ENCODE measurements around the gene FRY.

Gene FRY

DNA sequence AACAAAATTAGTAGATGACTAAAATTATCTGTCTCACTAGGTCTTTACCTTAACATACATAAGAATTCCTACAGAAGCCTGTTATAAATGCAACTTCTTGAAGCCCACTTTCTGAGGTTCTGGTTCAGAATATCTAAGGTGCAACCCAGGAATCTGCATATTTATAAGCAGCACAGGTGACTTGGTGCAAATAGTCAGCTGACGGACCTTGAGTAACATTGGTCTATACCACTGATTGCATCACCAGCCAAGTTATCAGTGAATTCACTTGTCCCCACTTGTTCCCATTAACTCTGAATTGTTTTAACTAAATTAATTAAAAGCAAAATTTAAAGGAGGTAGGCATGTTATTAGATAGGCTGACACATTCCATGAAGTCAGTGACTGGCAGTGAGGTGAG lies 109.9 kb downstream of the FRY start:
- TF ChIP-seq, protein P1, sequence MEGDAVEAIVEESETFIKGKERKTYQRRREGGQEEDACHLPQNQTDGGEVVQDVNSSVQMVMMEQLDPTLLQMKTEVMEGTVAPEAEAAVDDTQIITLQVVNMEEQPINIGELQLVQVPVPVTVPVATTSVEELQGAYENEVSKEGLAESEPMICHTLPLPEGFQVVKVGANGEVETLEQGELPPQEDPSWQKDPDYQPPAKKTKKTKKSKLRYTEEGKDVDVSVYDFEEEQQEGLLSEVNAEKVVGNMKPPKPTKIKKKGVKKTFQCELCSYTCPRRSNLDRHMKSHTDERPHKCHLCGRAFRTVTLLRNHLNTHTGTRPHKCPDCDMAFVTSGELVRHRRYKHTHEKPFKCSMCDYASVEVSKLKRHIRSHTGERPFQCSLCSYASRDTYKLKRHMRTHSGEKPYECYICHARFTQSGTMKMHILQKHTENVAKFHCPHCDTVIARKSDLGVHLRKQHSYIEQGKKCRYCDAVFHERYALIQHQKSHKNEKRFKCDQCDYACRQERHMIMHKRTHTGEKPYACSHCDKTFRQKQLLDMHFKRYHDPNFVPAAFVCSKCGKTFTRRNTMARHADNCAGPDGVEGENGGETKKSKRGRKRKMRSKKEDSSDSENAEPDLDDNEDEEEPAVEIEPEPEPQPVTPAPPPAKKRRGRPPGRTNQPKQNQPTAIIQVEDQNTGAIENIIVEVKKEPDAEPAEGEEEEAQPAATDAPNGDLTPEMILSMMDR (IDR thresholded peaks at IDR 0.05), result no peak
- DNase-seq (ENCODE audit: low spot score), result no peak

DNA sequence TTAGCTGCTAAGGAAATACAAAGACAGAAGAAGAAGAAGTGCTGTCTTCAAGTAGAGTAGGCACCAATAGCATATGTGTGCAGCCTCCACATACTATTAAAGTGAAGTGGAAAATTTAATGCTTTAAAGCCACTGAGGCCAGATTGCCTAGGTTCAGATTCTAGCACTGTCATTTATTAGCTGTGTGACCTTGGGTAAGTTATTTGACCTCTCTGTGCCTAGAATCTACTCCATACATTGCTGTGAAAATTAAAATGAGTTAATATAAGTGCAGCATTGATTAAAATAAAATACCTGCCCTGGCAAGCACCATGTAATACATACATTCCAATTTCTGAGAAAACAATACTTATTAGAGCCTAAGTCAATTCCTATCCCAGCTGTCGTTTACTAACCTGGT lies 110.5 kb downstream of the FRY start:
- no peak for DNase-seq (ENCODE audit: low spot score)
- H3K27ac ChIP-seq, result no peak overlapping the region
- TF ChIP-seq, protein P1 (IDR thresholded peaks at IDR 0.05), result no peak
- H3K4me3 ChIP-seq, result no peak overlapping the region

More for the DNA sequence above, 109.9 kb downstream of the FRY start:
- Histone ChIP-seq H3K27ac (no peak overlapping the region), H3K4me3 (no peak overlapping the region)

DNA sequence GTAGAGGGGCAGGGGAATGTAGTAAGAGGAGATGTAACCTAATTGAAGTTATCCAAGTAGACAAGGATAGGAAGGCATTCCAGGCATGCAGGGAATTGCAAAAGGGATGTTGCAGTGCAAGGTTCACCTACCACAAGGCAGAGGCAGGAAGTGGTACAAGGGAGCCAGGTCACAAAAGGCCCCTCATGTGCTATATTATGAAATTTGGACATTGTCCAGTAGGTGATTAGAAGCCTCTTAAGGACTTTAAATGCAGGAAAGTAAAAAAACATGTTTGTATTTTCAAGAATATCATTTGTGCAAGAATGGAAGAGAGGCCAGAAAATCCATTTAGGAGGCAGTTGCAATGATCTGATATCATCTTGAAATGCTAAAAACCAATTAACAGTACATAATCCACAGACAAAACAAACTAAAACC lies 111.4 kb downstream of the FRY start:
- Histone ChIP-seq H3K4me3 (no peak overlapping the region), H3K27ac (no peak overlapping the region)
- TF ChIP-seq, protein P1 (IDR thresholded peaks at IDR 0.05), result no peak
- DNase-seq (ENCODE audit: low spot score), result no peak

DNA sequence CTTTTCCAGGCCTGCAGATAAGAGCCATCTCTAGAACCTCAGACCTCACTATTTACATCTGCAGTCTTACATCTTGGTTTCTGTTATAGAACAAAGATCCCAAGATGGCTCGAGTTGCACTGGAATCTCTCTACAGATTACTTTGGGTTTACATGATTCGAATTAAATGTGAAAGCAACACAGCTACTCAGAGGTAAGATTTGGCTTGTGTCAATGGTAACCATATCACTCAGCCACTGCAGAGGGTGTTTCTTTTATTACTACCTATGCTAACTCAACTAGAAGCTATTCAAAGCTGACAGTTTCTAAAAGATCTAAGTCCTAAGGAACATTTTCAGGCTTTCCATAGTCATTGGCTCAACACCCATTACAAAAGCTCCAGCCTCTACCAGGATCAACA lies 115.6 kb downstream of the FRY start:
- no peak overlapping the region for H3K4me3 ChIP-seq
- TF ChIP-seq, protein P1 (IDR thresholded peaks at IDR 0.05), result no peak
- peak overlapping the region; percentile 51 to 53 for H3K27ac ChIP-seq
- DNase-seq (ENCODE audit: low spot score), result no peak

DNA sequence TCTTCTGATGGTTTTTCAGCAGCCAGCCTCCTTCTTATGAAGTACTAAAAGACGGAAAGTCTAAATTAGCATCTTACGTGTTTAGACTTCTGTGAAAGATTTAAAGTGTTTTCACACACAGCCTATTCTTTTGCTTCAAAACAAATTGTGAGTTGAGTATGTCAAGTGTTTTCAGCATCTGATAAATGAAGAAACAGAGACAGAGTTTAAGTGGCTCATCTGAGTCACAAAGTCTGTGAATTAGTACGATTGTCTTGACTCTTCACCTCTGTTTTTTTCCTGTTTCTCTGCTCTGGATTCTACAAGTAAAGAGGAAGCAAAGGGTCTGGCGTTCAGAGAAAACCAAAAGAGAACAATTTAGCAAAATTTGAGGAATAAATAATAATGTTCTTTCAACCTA lies 116.4 kb downstream of the FRY start:
- TF ChIP-seq, protein P1 (IDR thresholded peaks at IDR 0.05), result no peak
- Histone ChIP-seq H3K4me3 (no peak overlapping the region), H3K27ac (peak overlapping the region; percentile 51 to 53)
- DNase-seq (ENCODE audit: low spot score), result no peak

DNA sequence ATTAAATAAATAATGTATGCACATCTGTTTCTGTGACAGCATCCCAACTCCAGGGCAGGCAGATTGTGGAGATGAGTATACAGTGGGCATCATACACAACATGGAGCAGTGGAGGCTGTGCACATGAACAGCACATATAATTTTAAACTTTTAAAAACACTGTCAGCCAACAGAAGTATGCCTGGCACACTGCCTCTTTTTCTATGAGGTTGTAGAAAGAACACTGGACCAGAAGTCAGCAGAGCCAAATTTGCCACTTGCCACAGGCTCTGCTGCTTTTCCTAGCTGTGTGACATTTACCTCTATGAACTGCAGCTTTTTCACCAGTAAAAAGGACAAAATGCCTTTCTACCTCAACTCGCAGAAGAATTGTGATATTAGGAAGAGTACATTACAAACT lies 118.7 kb downstream of the FRY start:
- peak overlapping the region; percentile 80 to 89 for H3K27ac ChIP-seq
- TF ChIP-seq, protein P1 (IDR thresholded peaks at IDR 0.05), result no peak
- H3K4me3 ChIP-seq, result no peak overlapping the region
- DNase-seq (ENCODE audit: low spot score), result no peak

DNA sequence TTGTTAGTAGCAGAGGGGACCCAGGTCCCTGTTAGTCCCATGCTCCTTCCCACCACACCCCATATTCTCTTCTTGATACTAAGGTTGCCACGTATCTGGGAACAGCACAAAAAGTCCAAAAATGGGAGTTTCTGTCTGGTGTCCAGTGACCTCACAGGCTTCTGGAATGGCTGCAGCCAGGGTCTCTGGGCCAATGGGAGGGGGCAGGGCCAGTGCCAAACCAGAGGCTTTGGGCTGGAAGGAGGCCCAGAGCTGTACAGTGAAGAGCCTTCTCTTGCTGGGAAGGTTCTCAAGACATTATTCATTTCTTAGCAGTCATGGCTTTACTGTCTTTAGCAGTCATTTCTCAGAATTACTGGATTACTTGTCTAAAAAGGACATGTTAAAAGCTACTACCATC lies 119.2 kb downstream of the FRY start:
- DNase-seq (ENCODE audit: low spot score), result peak; percentile 92
- TF ChIP-seq, protein P1 (IDR thresholded peaks at IDR 0.05), result no peak
- Histone ChIP-seq H3K27ac (peak overlapping the region; percentile 80 to 89), H3K4me3 (no peak overlapping the region)
